ENCODE data around the gene ILDR2.

- TF ChIP-seq, protein P1, sequence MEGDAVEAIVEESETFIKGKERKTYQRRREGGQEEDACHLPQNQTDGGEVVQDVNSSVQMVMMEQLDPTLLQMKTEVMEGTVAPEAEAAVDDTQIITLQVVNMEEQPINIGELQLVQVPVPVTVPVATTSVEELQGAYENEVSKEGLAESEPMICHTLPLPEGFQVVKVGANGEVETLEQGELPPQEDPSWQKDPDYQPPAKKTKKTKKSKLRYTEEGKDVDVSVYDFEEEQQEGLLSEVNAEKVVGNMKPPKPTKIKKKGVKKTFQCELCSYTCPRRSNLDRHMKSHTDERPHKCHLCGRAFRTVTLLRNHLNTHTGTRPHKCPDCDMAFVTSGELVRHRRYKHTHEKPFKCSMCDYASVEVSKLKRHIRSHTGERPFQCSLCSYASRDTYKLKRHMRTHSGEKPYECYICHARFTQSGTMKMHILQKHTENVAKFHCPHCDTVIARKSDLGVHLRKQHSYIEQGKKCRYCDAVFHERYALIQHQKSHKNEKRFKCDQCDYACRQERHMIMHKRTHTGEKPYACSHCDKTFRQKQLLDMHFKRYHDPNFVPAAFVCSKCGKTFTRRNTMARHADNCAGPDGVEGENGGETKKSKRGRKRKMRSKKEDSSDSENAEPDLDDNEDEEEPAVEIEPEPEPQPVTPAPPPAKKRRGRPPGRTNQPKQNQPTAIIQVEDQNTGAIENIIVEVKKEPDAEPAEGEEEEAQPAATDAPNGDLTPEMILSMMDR (IDR thresholded peaks at IDR 0.05; ENCODE audit: extremely low read depth in 1 of 2, insufficient read depth in 1 of 2, low read depth in 1 of 2, low read length in 2 of 2) = no peak
- TF ChIP-seq GATA2 (IDR thresholded peaks at IDR 0.05; ENCODE audit: insufficient read depth, insufficient read length, low read depth, low read length) (no peak), POLR2A (IDR thresholded peaks at IDR 0.05; ENCODE audit: low read depth, low read length) (no peak)
Observed at GRCh38 chr1:166906647-166907046, 68.7 kb downstream of the ILDR2 start.
